Psoas muscle (tissue), 8 donors: Measurements from ENCODE around the gene ELF2. TPM values are rescaled to one million over a fixed set of nuclear protein-coding genes. Genes with fewer than 3 reads are reported as not detected.
"Not testable (repeated sequence)": the region's sequence is repeated elsewhere in the genome, so short reads cannot be mapped to it uniquely, and the experiment has no call there.

Experiments used
- ATAC-seq, 4 donors: fragments of 200-7000 bp; cut with Tn5 transposase; one replicate each; pipeline ENCODE4 v1.9.1; 2020; ENCODE audit warnings: moderate library complexity in 3 of 4, mild to moderate bottlenecking in 2 of 4
- DNase-seq, 2 donors: peaks; one replicate each; pipeline ENCODE4 v3.0.0-alpha.2; 2020
- H3K27ac ChIP-seq: fragments of 200-600 bp; one replicate; pipeline ENCODE4 v1.8.0; 2022
- H3K27me3 ChIP-seq, 3 donors: fragments of 200-600 bp in 1 of 3; one replicate each; pipeline versions ENCODE4 v1.6.1 to v1.8.0; 2013 to 2022; ENCODE audit warnings: low read length in 2 of 3, mild to moderate bottlenecking in 2 of 3, moderate library complexity in 1 of 3; ENCODE audit not compliant: insufficient read depth in 3 of 3
- H3K36me3 ChIP-seq, 2 donors: fragments of 200-600 bp in 1 of 2; one replicate each; pipeline versions ENCODE4 v1.6.1 to v1.8.0; 2013 to 2022; ENCODE audit warnings: low read depth in 1 of 2, mild to moderate bottlenecking in 1 of 2, moderate library complexity in 1 of 2; ENCODE audit not compliant: insufficient read depth in 1 of 2
- H3K4me1 ChIP-seq: fragments of 200-600 bp; one replicate; pipeline ENCODE4 v1.8.0; 2022
- H3K4me3 ChIP-seq: fragments of 200-600 bp; one replicate; pipeline ENCODE4 v1.8.0; 2022; ENCODE audit warnings: mild to moderate bottlenecking
- H3K9me3 ChIP-seq: fragments of 200-600 bp; one replicate; pipeline ENCODE4 v1.8.0; 2022
- WGBS, 3 donors: extraction: QIAGEN DNeasy Blood & Tissue Kit; methylation state at CpG; one replicate each; pipeline versions ENCODE4 v1.1.6 to v1.1.7; 2013; 5-methylcytosine and 5-hydroxymethylcytosine counted together
- intact Hi-C, 2 donors: fragments of 100-400 bp; cut with DNase I; formaldehyde crosslinking; loops; one replicate each; pipeline versions ENCODE4 v1.11.0 to v1.14.2; 2022
- polyA plus RNA-seq, 3 donors: library from polyadenylated mRNA; stranded (reverse); fragments of 200-250 nt; gene quantifications; one replicate each; pipeline ENCODE4 v1.2.3, GENCODE V29; 2013
- total RNA-seq, 4 donors: library from RNA; stranded (reverse); fragmentation: NEBNext Ultra II Directional in 2 of 4; extraction: Animal tissue kit (Norgen Biotek cat#: 25700) in 2 of 4; gene quantifications; one replicate each; pipeline versions ENCODE4 v1.2.1 to v1.2.4, GENCODE V29; 2021 to 2023
- TF ChIP-seq, protein P1 (sequence below): fragments of 200-600 bp; IDR thresholded peaks from one replicate; pipeline ENCODE4 v1.8.0; 2022; ENCODE audit warnings: antibody characterized with exemption
- donor health status: healthy with polysubstance abuse.
- donor health status: DM: no; HTN: no; CAD: no; lungs with moderate emphysema.
- donor health status: Bipolar disorder and iron deficiency.
- donor health status: healthy.
- donor health status: DM: yes; HTN: yes; CAD: no.
- donor health status: DM: no; HTN: no; CAD: no.
- donor health status: DM: no; HTN: no; CAD: no.
- donor health status: DM: yes; HTN: yes; CAD: no.

Gene ELF2
- total and polyA plus RNA-seq, 7 donors = 10.3 to 31.7 (median 27.0) TPM

DNA sequence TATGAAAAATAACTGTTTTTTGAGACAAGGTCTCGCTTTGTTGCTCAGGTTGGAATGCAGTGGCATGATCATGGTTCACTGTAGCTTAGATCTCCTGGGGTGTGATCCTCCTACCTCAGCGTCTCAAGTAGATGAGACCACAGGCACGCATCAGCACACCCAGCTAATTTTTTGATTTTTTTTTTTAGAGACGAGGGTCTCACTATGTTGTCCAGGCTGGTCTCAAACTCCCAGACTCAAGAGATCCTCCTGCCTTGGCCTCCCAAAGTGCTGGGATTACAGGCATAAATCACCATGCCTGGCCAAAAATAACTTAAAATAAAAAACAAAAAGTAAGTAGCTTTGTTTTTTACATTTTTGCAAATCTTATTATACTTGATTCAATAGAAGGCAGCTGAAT is 98.1 kb downstream of the ELF2 start:
- Histone ChIP-seq H3K4me3 (no peak overlapping the region), H3K9me3 (no peaks in the 10 kb centered on the region), H3K4me1 (peaks cover 68% of the 10 kb centered on the region), H3K36me3 (no peaks in the 10 kb centered on the region), H3K27me3 (no peaks in the 10 kb centered on the region), H3K27ac (peak overlapping the region; percentile 98)
- DNase-seq = no peak
- ATAC-seq = no peak
- intact Hi-C loops = no loop called here
- WGBS, 3 donors = 89 to 93% (median 90%) methylated on average over 4 of the region's 4 CpGs
- TF ChIP-seq, protein P1, sequence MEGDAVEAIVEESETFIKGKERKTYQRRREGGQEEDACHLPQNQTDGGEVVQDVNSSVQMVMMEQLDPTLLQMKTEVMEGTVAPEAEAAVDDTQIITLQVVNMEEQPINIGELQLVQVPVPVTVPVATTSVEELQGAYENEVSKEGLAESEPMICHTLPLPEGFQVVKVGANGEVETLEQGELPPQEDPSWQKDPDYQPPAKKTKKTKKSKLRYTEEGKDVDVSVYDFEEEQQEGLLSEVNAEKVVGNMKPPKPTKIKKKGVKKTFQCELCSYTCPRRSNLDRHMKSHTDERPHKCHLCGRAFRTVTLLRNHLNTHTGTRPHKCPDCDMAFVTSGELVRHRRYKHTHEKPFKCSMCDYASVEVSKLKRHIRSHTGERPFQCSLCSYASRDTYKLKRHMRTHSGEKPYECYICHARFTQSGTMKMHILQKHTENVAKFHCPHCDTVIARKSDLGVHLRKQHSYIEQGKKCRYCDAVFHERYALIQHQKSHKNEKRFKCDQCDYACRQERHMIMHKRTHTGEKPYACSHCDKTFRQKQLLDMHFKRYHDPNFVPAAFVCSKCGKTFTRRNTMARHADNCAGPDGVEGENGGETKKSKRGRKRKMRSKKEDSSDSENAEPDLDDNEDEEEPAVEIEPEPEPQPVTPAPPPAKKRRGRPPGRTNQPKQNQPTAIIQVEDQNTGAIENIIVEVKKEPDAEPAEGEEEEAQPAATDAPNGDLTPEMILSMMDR = no peak

GRCh38 chr4:139077567-139078355 is 99.3 kb downstream of the ELF2 start:
- Histone ChIP-seq H3K36me3 (peaks cover 0 to 8% of the 10 kb centered on the region in 2 donors), H3K4me3 (peak overlapping the region; percentile 40), H3K4me1 (peaks cover 68% of the 10 kb centered on the region), H3K27me3 (no peaks in the 10 kb centered on the region), H3K27ac (peak overlapping the region; percentile 98), H3K9me3 (no peaks in the 10 kb centered on the region)
- intact Hi-C loops = no loop called here
- no peak for DNase-seq
- ATAC-seq = no peak
- TF ChIP-seq, protein P1 = no peak
- WGBS, 3 donors = 6 to 15% (median 13%) methylated on average over 1 of the region's 1 CpG

DNA sequence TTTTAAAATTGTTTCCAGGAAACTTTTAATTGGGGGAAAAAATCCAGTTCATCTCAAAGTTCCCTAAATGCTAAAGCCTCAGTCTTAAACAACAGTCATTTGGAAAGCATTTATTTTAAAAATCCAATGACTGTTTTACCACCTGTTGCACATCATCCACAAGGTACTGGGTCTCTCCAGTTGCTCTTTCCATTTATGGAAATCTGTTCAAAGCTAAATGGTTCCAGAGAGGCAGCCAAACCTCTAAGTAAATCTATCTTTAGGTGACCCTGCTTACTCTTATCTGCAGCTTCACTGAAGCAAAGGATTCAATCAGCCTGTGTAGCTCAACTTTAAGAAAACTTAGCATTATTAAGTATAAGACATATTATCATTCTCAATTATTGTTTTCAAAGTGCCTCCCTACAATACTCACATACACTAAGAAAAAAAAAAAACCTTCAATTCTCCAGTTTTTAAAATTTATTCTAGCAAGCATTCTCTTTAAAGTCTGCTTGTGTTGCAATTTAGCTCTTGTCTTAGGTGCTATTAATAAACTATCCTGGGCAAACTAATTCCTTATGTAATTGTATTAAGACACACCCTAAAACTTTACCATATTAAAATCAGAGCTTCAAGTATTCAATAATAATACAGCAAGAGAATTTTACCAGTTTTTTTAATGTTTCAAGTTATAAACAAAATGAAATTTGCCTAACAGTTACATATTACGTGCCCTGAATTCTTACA is 100.8 kb downstream of the ELF2 start:
- no peaks in the 10 kb centered on the region for H3K9me3 ChIP-seq
- ATAC-seq (peak; percentile 87 to 91 (median 88)), DNase-seq (no peak)
- 27 to 46% (median 27%) methylated on average over 1 of the region's 1 CpG for WGBS, 3 donors
- H3K36me3 ChIP-seq = peaks cover 0 to 23% of the 10 kb centered on the region in 2 donors
- intact Hi-C loops = no loop called here
- peak overlapping the region; percentile 40 for H3K4me3 ChIP-seq
- H3K4me1 ChIP-seq = peaks cover 57% of the 10 kb centered on the region
- H3K27ac ChIP-seq = peak overlapping the region; percentile 98
- H3K27me3 ChIP-seq = no peaks in the 10 kb centered on the region
- TF ChIP-seq, protein P1 = no peak

DNA sequence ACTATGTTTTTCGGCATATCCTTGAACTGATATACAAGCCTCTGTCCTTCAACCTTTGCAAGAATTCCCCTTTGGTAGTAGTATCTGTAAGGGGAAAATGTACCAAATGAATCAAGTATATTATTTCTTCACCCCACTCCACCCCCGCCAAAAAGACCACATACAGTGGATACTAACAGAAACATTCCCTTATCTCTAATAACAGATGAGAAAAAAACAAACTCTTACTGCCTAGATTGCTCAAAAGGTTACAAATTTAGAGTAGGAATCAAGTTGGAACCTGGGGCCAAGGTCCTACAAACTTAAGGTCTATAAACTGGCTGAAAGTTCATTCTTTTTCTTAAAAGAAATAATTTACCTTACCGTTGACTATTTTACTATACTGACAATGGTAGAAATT is 116.4 kb downstream of the ELF2 start:
- Histone ChIP-seq H3K4me3 (no peak overlapping the region), H3K36me3 (peaks cover 0 to 91% of the 10 kb centered on the region in 2 donors), H3K27ac (no peak overlapping the region), H3K27me3 (no peaks in the 10 kb centered on the region), H3K9me3 (no peaks in the 10 kb centered on the region), H3K4me1 (peaks cover 27% of the 10 kb centered on the region)
- ATAC-seq = no peak
- TF ChIP-seq, protein P1 = no peak
- no peak for DNase-seq
- intact Hi-C loops = no loop called here
- WGBS, 3 donors = 96 to 98% (median 98%) methylated on average over 3 of the region's 3 CpGs

DNA sequence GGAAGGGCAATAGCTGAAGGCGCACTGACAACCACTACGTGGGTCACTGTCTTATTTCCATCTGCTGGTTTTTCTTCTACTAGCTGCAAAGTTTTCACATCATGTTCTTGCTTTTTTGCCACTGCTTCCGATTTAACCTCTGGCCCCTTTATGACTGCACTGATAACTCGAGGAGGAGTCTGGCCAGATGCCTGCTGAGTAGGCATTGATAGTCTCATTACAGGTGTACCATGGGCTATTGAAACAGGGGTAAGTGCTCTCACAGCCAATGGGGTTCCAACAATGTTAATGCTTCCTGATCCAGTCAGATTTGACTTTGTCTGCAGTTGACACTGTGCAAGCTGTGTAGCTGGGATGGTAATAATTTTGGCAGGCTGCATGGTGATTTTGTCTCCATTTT is 118.0 kb downstream of the ELF2 start:
- peak in 2 of 4 donors; percentile 11 to 15 for ATAC-seq
- H3K27ac ChIP-seq, intact Hi-C loops, DNase-seq, H3K27me3 ChIP-seq, H3K9me3 ChIP-seq, H3K4me3 ChIP-seq: not testable (repeated sequence)
- Histone ChIP-seq H3K4me1 (peaks cover 35% of the 10 kb centered on the region), H3K36me3 (peaks cover 5 to 88% of the 10 kb centered on the region in 2 donors)
- WGBS, 3 donors = 41 to 56% (median 46%) methylated on average over 4 of the region's 4 CpGs
